MM.1S (cell line): ENCODE results near the gene EIPR1.

Experiments used
- EZH2 ChIP-seq: fragments of 300-600 bp; sonication (generic); optimal IDR thresholded peaks from 2 replicates; pipeline ENCODE3; 2017; ENCODE audit warnings: low read depth, mild to moderate bottlenecking, antibody characterized with exemption, low read length, mixed read lengths
- EZH2phosphoT487 ChIP-seq: fragments of 300-600 bp; sonication (generic); IDR thresholded peaks from 2 replicates; pipeline ENCODE4 v1.6.1; 2018; ENCODE audit warnings: antibody characterized with exemption, low read length
- TF ChIP-seq, protein P1 (sequence below): fragments of 300-600 bp; sonication (generic); IDR thresholded peaks from 2 replicates; pipeline ENCODE4 v1.5.1; 2016; ENCODE audit warnings: antibody characterized with exemption, low read length, mixed read lengths

DNA sequence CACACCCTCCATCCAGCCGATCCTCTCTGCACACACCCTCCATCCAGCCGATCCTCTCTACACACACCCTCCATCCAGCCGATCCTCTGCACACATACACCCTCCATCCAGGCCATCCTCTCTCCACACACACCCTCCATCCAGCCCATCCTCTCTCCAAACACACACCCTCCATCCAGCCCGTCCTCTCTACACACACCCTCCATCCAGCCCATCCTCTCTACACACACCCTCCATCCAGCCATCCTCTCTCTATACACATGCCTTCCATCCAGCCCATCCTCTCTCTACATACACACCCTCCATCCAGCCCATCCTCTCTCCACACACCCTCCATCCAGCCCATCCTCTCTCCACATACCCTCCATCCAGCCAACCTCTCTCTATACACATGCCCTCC, 83.1 kb downstream of the EIPR1 start:
- TF ChIP-seq, protein P1, sequence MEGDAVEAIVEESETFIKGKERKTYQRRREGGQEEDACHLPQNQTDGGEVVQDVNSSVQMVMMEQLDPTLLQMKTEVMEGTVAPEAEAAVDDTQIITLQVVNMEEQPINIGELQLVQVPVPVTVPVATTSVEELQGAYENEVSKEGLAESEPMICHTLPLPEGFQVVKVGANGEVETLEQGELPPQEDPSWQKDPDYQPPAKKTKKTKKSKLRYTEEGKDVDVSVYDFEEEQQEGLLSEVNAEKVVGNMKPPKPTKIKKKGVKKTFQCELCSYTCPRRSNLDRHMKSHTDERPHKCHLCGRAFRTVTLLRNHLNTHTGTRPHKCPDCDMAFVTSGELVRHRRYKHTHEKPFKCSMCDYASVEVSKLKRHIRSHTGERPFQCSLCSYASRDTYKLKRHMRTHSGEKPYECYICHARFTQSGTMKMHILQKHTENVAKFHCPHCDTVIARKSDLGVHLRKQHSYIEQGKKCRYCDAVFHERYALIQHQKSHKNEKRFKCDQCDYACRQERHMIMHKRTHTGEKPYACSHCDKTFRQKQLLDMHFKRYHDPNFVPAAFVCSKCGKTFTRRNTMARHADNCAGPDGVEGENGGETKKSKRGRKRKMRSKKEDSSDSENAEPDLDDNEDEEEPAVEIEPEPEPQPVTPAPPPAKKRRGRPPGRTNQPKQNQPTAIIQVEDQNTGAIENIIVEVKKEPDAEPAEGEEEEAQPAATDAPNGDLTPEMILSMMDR = no peak
- TF ChIP-seq EZH2 = no peak
- no peak for TF ChIP-seq EZH2phosphoT487
